ACC112 (cell line): Measurements from ENCODE around the gene HMBS.

Source experiments
- H2AFZ ChIP-seq: fragments of 200-600 bp; sonication (generic); one replicate; pipeline ENCODE4 v1.6.0; 2017; ENCODE audit warnings: antibody characterized with exemption, low read length; ENCODE audit not compliant: unreplicated experiment
- H3K27ac ChIP-seq: fragments of 200-600 bp; sonication (generic); 2 replicates; pipeline ENCODE4 v1.5.1; 2014; ENCODE audit warnings: low read depth, mild to moderate bottlenecking, antibody characterized with exemption, low read length, moderate library complexity
- H3K27me3 ChIP-seq: fragments of 200-600 bp; sonication (generic); 2 replicates; pipeline ENCODE4 v1.6.1; 2014; ENCODE audit warnings: mild to moderate bottlenecking, antibody characterized with exemption, low read length, moderate library complexity, mixed read lengths; ENCODE audit not compliant: insufficient read depth
- H3K36me3 ChIP-seq: fragments of 200-600 bp; sonication (generic); 2 replicates; pipeline ENCODE4 v1.6.1; 2016; ENCODE audit warnings: mild to moderate bottlenecking, antibody characterized with exemption, low read length, moderate library complexity, mixed read lengths; ENCODE audit not compliant: insufficient read depth
- H3K4me1 ChIP-seq: fragments of 200-600 bp; sonication (generic); one replicate; pipeline ENCODE4 v1.6.1; 2016; ENCODE audit warnings: low read length, mixed read lengths; ENCODE audit not compliant: insufficient read depth, unreplicated experiment, control insufficient read depth
- H3K4me3 ChIP-seq: fragments of 200-600 bp; sonication (generic); 2 replicates; pipeline ENCODE4 v1.5.1; 2014; ENCODE audit warnings: mild to moderate bottlenecking, low read depth, low read length
- H3K79me2 ChIP-seq: fragments of 200-600 bp; sonication (generic); one replicate; pipeline ENCODE4 v1.6.0; 2016; ENCODE audit warnings: low read length; ENCODE audit not compliant: control insufficient read depth, unreplicated experiment, insufficient read depth

The HMBS gene

DNA sequence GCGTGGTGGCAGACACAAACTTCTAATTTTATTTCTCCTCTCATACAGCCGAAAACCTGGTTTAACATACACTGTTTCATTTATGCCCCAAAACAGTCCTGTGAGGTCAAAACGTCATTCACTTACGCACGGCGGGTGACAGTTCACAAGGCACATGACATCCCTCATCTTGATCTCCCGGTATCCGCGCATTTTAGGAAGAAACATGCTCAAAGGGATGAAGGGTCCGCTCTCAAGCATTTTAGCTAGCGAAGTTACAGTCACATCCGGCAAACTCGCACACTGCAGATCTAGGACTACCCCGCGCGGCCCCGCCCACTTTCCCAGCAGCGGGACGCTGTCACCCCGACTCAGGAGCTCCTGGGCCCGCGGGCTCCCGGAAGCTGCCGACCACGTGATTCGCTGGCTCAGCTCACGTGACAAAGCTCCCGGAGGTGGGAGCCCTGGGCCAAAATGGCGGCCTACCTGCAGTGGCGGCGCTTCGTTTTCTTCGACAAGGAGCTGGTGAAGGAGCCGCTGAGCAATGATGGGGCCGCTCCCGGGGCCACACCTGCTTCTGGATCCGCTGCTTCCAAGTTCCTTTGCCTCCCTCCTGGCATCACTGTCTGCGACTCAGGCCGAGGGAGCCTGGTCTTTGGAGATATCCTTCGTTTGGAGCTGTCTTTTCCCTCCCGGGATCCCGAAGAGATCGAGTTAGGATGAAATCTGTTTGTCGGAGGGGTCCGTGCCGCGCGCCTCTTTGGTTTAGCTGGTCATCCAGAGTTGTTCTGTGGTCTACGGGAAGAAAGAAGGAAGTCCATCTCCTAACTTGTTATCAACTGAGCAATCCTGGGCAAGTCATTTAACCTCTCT lies 17.1 kb upstream of the HMBS start, which contains the start of gene VPS11:
VPS11 (plus strand) TSS at position 448 of the 852 bp plus-strand sequence; CDS start at position 454, 6 bp downstream.
- no peaks in the 10 kb centered on the region for H3K27me3 ChIP-seq
- peaks cover 16% of the 10 kb centered on the region for H3K4me1 ChIP-seq
- H3K36me3 ChIP-seq = peaks cover 8% of the 10 kb centered on the region; the same call in 1 of the 2 replicates
- H2AFZ ChIP-seq = peak within 1 kb of the TSS; percentile 89
- H3K4me3 ChIP-seq = peak within 1 kb of the TSS; percentile 92
- peaks cover 32% of the 10 kb centered on the region for H3K79me2 ChIP-seq
- peak within 1 kb of the TSS; percentile 82 for H3K27ac ChIP-seq

DNA sequence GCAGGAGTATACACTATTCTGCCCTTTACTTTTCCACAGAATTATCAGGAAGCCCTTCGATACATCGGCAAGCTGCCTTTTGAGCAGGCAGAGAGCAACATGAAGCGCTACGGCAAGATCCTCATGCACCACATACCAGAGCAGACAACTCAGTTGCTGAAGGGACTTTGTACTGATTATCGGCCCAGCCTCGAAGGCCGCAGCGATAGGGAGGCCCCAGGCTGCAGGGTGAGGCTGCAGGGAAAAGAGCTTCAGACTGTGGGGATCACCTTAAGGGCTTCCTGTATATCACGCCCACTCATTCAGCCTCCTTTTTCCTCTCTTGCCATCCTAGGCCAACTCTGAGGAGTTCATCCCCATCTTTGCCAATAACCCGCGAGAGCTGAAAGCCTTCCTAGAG lies 6.8 kb upstream of the HMBS start:
- Histone ChIP-seq H3K27ac (no peak overlapping the region), H3K4me1 (no peaks in the 10 kb centered on the region), H2AFZ (no peak overlapping the region), H3K27me3 (no peaks in the 10 kb centered on the region), H3K79me2 (no peaks in the 10 kb centered on the region), H3K4me3 (no peak overlapping the region), H3K36me3 (peaks cover 25% of the 10 kb centered on the region; the same call in 1 of the 2 replicates)

GRCh38 chr11:119078675-119079420 lies 5.8 kb upstream of the HMBS start:
- Histone ChIP-seq H3K4me1 (no peaks in the 10 kb centered on the region), H3K27ac (no peak overlapping the region), H3K27me3 (no peaks in the 10 kb centered on the region), H3K4me3 (no peak overlapping the region), H3K36me3 (peaks cover 15% of the 10 kb centered on the region; the same call in 1 of the 2 replicates), H2AFZ (no peak overlapping the region), H3K79me2 (no peaks in the 10 kb centered on the region)

DNA sequence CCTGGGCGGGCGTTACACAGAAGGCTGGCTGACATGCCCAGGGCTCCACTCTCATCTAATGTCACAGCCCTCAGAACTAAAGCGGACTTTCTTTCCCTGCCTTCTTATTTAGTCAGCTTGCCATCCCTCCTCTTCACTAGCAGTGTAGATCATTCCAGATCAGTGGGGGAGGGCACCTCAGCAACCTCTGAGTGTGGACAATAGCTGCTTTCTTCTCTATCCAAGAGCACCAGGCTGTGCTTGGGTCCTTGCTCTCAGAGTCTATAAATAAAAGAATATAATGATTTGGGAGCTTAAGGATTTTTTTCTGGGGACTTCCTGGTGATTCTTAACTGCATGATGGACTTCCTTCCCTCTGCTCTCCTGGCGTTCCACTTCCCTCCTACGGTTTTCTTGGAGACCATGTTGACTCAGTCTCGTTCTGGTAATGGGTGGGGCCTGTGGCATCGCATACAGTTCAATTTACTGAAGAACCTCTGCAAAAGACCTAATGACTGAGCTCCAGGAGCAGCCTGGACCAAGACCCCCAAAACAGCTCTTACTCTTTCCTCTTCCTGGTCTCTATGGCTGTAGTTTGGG lies 2.9 kb upstream of the HMBS start:
- H3K4me1 ChIP-seq = peaks cover 8% of the 10 kb centered on the region
- no peak overlapping the region for H3K4me3 ChIP-seq
- H3K79me2 ChIP-seq = peaks cover 9% of the 10 kb centered on the region
- H3K36me3 ChIP-seq = peaks cover 14% of the 10 kb centered on the region; the same call in 1 of the 2 replicates
- no peaks in the 10 kb centered on the region for H3K27me3 ChIP-seq
- H2AFZ ChIP-seq = no peak overlapping the region
- no peak overlapping the region for H3K27ac ChIP-seq

- H3K36me3 ChIP-seq = peaks cover 4% of the 10 kb centered on the region; the same call in 1 of the 2 replicates
- peaks cover 9% of the 10 kb centered on the region for H3K79me2 ChIP-seq
- H3K27ac ChIP-seq = peak overlapping the region; percentile 76; the same call in 1 of the 2 replicates
- no peaks in the 10 kb centered on the region for H3K27me3 ChIP-seq
- peak overlapping the region; percentile 84 for H2AFZ ChIP-seq
- H3K4me3 ChIP-seq = peak overlapping the region; percentile 93
- peaks cover 14% of the 10 kb centered on the region for H3K4me1 ChIP-seq
These were observed 761 bp downstream of the HMBS start for GRCh38 chr11:119085437-119085847.

DNA sequence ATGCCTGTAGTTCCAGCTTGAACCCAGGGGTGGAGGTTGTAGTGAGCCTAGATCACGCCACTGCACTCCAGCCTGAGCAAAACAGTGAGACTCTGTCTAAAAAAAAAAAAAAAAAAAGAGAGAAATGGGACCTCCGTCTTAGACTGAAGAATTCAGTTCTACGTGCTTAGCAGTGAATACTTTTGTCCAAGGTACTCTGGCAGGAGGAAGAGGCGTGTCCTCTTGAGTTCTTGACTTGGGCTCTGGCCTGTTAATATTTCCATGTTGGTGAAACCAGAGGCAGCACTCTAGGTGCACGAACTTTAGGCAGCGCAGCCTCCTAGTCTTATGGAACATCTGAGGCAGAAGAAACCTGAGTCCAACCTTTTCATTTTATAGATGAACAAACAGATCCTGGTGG lies 2.4 kb downstream of the HMBS start:
- peaks cover 12% of the 10 kb centered on the region for H3K79me2 ChIP-seq
- H3K4me1 ChIP-seq = peaks cover 15% of the 10 kb centered on the region
- no peak overlapping the region for H3K4me3 ChIP-seq
- no peaks in the 10 kb centered on the region for H3K27me3 ChIP-seq
- no peak overlapping the region for H2AFZ ChIP-seq
- H3K36me3 ChIP-seq = peaks cover under 1% of the 10 kb centered on the region; the same call in 1 of the 2 replicates
- H3K27ac ChIP-seq = no peak overlapping the region

GRCh38 chr11:119087747-119088241 lies 3.1 kb downstream of the HMBS start:
- H3K79me2 ChIP-seq = peaks cover 19% of the 10 kb centered on the region
- H3K27ac ChIP-seq = no peak overlapping the region
- peaks cover 22% of the 10 kb centered on the region for H3K4me1 ChIP-seq
- no peaks in the 10 kb centered on the region for H3K36me3 ChIP-seq
- H2AFZ ChIP-seq = no peak overlapping the region
- no peak overlapping the region for H3K4me3 ChIP-seq
- no peaks in the 10 kb centered on the region for H3K27me3 ChIP-seq

DNA sequence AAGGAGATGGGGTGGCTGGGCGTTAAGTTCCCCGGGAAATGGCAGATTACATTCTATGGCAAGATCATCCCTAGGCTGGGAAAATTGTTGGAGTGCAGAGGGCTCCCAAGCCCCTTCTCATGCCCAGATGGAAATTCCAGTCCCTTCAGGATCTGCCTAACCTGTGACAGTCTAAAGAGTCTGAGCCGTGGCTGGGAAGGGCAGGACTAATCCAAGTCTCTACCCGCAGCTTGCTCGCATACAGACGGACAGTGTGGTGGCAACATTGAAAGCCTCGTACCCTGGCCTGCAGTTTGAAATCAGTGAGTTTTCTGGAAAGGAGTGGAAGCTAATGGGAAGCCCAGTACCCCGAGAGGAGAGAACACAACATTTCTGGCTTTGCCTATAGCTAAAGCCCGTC lies 3.7 kb downstream of the HMBS start:
- Histone ChIP-seq H3K36me3 (peaks cover 5% of the 10 kb centered on the region; the same call in 1 of the 2 replicates), H3K4me1 (peaks cover 28% of the 10 kb centered on the region), H3K4me3 (no peak overlapping the region), H3K27me3 (no peaks in the 10 kb centered on the region), H3K27ac (no peak overlapping the region), H3K79me2 (peaks cover 25% of the 10 kb centered on the region), H2AFZ (no peak overlapping the region)

DNA sequence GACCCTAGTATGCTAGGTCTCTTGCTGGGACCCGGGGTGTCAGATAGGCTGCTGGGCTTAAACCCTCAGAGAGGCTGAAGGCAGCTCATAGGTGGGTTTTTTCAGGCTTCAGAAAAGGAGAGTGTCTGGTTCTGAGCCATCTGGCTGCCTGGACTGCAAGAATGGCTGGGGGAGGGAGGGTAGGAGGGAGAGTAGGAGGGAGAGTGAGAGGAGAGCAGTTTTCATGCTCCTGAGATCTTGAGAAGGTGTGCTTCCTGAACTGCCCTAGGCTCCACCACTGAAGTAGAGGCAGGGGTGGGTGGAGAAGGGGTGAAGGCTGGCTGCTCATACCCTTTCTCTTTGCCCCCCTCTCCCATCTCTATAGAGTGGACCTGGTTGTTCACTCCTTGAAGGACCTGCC lies 4.6 kb downstream of the HMBS start:
- H2AFZ ChIP-seq = no peak overlapping the region
- H3K4me3 ChIP-seq = no peak overlapping the region
- H3K36me3 ChIP-seq = peaks cover 9% of the 10 kb centered on the region; the same call in 1 of the 2 replicates
- H3K4me1 ChIP-seq = peaks cover 27% of the 10 kb centered on the region
- no peaks in the 10 kb centered on the region for H3K27me3 ChIP-seq
- no peak overlapping the region for H3K27ac ChIP-seq
- peaks cover 34% of the 10 kb centered on the region for H3K79me2 ChIP-seq

DNA sequence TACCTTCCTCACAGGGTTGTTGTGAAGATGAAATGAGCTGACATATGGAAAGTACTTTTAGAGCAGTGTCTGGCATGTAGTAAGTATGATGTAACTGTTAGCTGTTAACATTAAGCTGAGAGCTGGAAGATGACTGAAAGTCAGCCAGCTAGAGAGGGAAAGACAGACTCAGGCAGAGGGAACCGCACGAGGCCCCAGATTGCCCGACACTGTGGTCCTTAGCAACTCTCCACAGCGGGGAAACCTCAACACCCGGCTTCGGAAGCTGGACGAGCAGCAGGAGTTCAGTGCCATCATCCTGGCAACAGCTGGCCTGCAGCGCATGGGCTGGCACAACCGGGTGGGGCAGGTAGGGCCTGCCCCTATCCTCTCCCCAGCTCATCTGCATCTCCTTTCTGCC lies 6.5 kb downstream of the HMBS start:
- Histone ChIP-seq H2AFZ (no peak overlapping the region), H3K4me3 (no peak overlapping the region), H3K27ac (no peak overlapping the region), H3K79me2 (peaks cover 34% of the 10 kb centered on the region), H3K4me1 (peaks cover 20% of the 10 kb centered on the region), H3K27me3 (no peaks in the 10 kb centered on the region), H3K36me3 (peaks cover 9% of the 10 kb centered on the region; the same call in 1 of the 2 replicates)
